Endothelial cell of umbilical vein (primary cell): Measurements from ENCODE around the gene CBX5. TPM values are rescaled to one million over a fixed set of nuclear protein-coding genes. Genes with fewer than 3 reads are reported as not detected.

ENCODE experiments used
- BruUV-seq: library from RNA; stranded (reverse); fragments of 400-500 nt; replicated peaks from 2 replicates; lab custom pipeline; 2021; lab: Mats Ljungman, UMichigan
- CTCF ChIA-PET: fragments of 300-600, 350-600 bp; sonication (Branson Sonifier 250); formaldehyde crosslinking; loops from one replicate; lab custom pipeline; 2021; ENCODE audit warnings: antibody characterized with exemption, inconsistent platforms; lab: Charles Lee
- POLR2A ChIA-PET: fragments of 300-600, 350-600 bp; sonication (Branson Sonifier 250); formaldehyde crosslinking; loops from one replicate; lab custom pipeline; 2021; ENCODE audit warnings: antibody characterized with exemption, inconsistent platforms; lab: Charles Lee
- DNase-seq: peaks from one replicate; pipeline ENCODE4 v3.0.0-alpha.2; 2011; ENCODE audit warnings: low read depth, low spot score
- FAIRE-seq: peaks from 2 replicates; lab custom pipeline; 2011; peaks lifted over from hg19 to GRCh38; lab: Jason Lieb, UNC
- H2AFZ ChIP-seq: 2 replicates; pipeline ENCODE4 v1.6.0; 2012; ENCODE audit warnings: low read depth, low read length, control low read depth, inconsistent platforms
- H3K27ac ChIP-seq: 2 replicates; pipeline ENCODE4 v1.5.1; 2011; ENCODE audit warnings: low read depth, mild to moderate bottlenecking, control low read depth, low read length, moderate library complexity; ENCODE audit not compliant: insufficient read depth
- H3K27me3 ChIP-seq, 2 experiments: 2 replicates each; pipeline versions ENCODE4 v1.6.0 to v1.6.1; 2011; ENCODE audit warnings: low read length in 2 of 2, mixed read lengths in 1 of 2; ENCODE audit not compliant: control insufficient read depth in 2 of 2, insufficient read depth in 2 of 2
- H3K36me3 ChIP-seq, 2 experiments: 2 replicates in 1 of 2; 3 replicates in 1 of 2; pipeline ENCODE4 v1.5.1; 2011; ENCODE audit warnings: low read length in 2 of 2, mild to moderate bottlenecking in 1 of 2, moderate library complexity in 1 of 2; ENCODE audit not compliant: control insufficient read depth in 2 of 2, insufficient read depth in 2 of 2; ENCODE audit errors: extremely low read depth in 1 of 2
- H3K4me1 ChIP-seq: 3 replicates; pipeline ENCODE4 v1.5.1; 2011; ENCODE audit warnings: mild to moderate bottlenecking, low read length; ENCODE audit not compliant: control insufficient read depth, insufficient read depth; ENCODE audit errors: extremely low read depth
- H3K4me2 ChIP-seq: 2 replicates; pipeline ENCODE4 v1.6.1; 2011; ENCODE audit warnings: low read length, control low read depth, mixed read lengths; ENCODE audit not compliant: insufficient read depth
- H3K4me3 ChIP-seq, 3 experiments: fragments of 200-600 bp in 1 of 3; sonication (generic), shearing (Covaris generic) in 1 of 3; replicated peaks in 1 of 3; 2 replicates each; pipeline ENCODE4 v1.5.1; 2011 to 2016; ENCODE audit warnings: control low read depth in 3 of 3, low read length in 3 of 3, mild to moderate bottlenecking in 2 of 3, inconsistent platforms in 1 of 3, low read depth in 1 of 3, moderate library complexity in 1 of 3; ENCODE audit not compliant: insufficient read depth in 1 of 3
- H3K79me2 ChIP-seq: 2 replicates; pipeline ENCODE4 v1.6.0; 2012; ENCODE audit warnings: low read length, inconsistent platforms; ENCODE audit not compliant: control insufficient read depth, insufficient read depth
- H3K9ac ChIP-seq: replicated peaks from 2 replicates; pipeline ENCODE3; 2011; ENCODE audit warnings: low read length, control low read depth; ENCODE audit not compliant: insufficient read depth; ENCODE audit errors: extremely low read depth
- H3K9me1 ChIP-seq: replicated peaks from 3 replicates; pipeline ENCODE4 v1.6.0; 2011; ENCODE audit warnings: mild to moderate bottlenecking, low read length; ENCODE audit not compliant: control insufficient read depth, insufficient read depth; ENCODE audit errors: extremely low read depth
- H3K9me3 ChIP-seq: replicated peaks from 2 replicates; pipeline ENCODE4 v1.5.1; 2012; ENCODE audit warnings: low read length, inconsistent platforms; ENCODE audit not compliant: control insufficient read depth, insufficient read depth
- H4K20me1 ChIP-seq: replicated peaks from 2 replicates; pipeline ENCODE3; 2011; ENCODE audit warnings: mild to moderate bottlenecking, low read length; ENCODE audit not compliant: control insufficient read depth, insufficient read depth; ENCODE audit errors: extremely low read depth
- EZH2 ChIP-seq: IDR thresholded peaks from 2 replicates; pipeline ENCODE4 v1.6.1; 2012; ENCODE audit warnings: borderline replicate concordance, low read depth, mild to moderate bottlenecking, moderate library complexity, low read length, inconsistent platforms; ENCODE audit not compliant: severe bottlenecking
- FOS ChIP-seq: IDR thresholded peaks from 2 replicates; pipeline ENCODE4 v1.6.1; 2011; ENCODE audit warnings: mild to moderate bottlenecking, low read length, moderate library complexity, borderline replicate concordance; ENCODE audit not compliant: insufficient read depth
- GATA2 ChIP-seq: IDR thresholded peaks from 2 replicates; pipeline ENCODE4 v1.7.0; 2011; ENCODE audit warnings: low read depth, mild to moderate bottlenecking, moderate library complexity, mixed read lengths, low read length; ENCODE audit not compliant: insufficient read length, insufficient read depth
- JUN ChIP-seq: IDR thresholded peaks from 2 replicates; pipeline ENCODE4 v1.6.1; 2011; ENCODE audit warnings: borderline replicate concordance, low read depth; ENCODE audit not compliant: insufficient read length, insufficient read depth
- MYC ChIP-seq: IDR thresholded peaks from one replicate; pipeline ENCODE4 v1.6.1; 2011; ENCODE audit warnings: mild to moderate bottlenecking, low read depth, low read length
- POLR2A ChIP-seq: IDR thresholded peaks from 2 replicates; pipeline ENCODE4 v1.6.1; 2012; ENCODE audit warnings: low read depth, mild to moderate bottlenecking, control low read depth, low read length
- POLR2AphosphoS5 ChIP-seq: IDR thresholded peaks from 2 replicates; pipeline ENCODE4 v1.6.1; 2012; ENCODE audit warnings: low read depth, mild to moderate bottlenecking, control low read depth, low read length, moderate library complexity; ENCODE audit not compliant: insufficient read depth
- dilution Hi-C: fragments of 300-500 bp; cut with MboI; formaldehyde crosslinking; loops from one replicate; pipeline ENCODE4 v1.15.0; 2019; ENCODE audit warnings: low sequenced_read_pairs; ENCODE audit not compliant: extremely low pct_ligation_motif_present
- intact Hi-C: fragments of 100-400 bp; cut with micrococcal nuclease; formaldehyde crosslinking; loops from one replicate; pipeline ENCODE4 v1.10.0; 2022
- polyA plus RNA-seq, 4 experiments: library from polyadenylated mRNA; depleted of rRNA in 3 of 4; stranded (reverse) in 3 of 4; unstranded in 1 of 4; fragments of >200 nt; gene quantifications; 2 replicates each; pipeline versions ENCODE4 v1.2.1 to v1.2.3, GENCODE V29; 2011 to 2012; ENCODE audit warnings: missing spikeins in 1 of 4
- total RNA-seq: library from RNA; stranded (reverse); gene quantifications from 2 replicates; pipeline ENCODE4 v1.2.3, GENCODE V29; 2021
- TF ChIP-seq, protein P1 (sequence below), 2 donors: IDR thresholded peaks; 1 replicate in 1 of 2; 2 replicates in 1 of 2; pipeline ENCODE4 v1.5.1; 2011; ENCODE audit warnings: low read length in 2 of 2, mild to moderate bottlenecking in 2 of 2, moderate library complexity in 2 of 2, control low read depth in 1 of 2, inconsistent platforms in 1 of 2, low read depth in 1 of 2; ENCODE audit not compliant: insufficient read depth in 1 of 2; ENCODE audit errors: extremely low read depth in 1 of 2
- TF ChIP-seq, protein P2 (sequence below): IDR thresholded peaks from 2 replicates; pipeline ENCODE4 v1.6.1; 2011; ENCODE audit not compliant: insufficient read depth, insufficient read length

Gene CBX5
- total and polyA plus RNA-seq, 2 donors (not counting 3 experiments of a cell fraction or from before 2014, with no cell fraction given): 22.8 to 111 TPM

DNA sequence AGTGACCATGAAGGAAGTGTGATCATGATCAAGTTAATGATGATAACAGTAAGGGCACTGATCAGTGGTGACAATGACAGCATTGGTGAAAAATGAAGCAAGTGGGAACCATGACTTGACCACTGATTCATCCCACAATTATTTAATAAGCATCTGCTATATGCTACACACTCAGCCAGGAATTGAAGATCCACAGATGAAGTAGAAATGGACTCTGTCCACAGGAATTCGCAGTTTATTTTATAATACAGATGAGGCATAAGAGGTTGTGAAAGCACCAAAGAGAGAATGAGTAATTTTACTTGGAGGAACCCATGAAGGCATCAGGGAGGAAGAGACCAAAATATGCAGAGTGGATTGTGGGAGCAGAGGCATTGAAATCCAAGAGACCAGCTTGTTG lies 57.3 kb downstream of the CBX5 start:
- POLR2A ChIA-PET: no interaction called here
- Histone ChIP-seq H3K4me2 (no peak overlapping the region), H3K27ac (no peak overlapping the region), H3K9me1 (no peaks in the 10 kb centered on the region), H3K79me2 (no peaks in the 10 kb centered on the region), H3K9me3 (no peaks in the 10 kb centered on the region), H2AFZ (no peak overlapping the region), H4K20me1 (no peaks in the 10 kb centered on the region), H3K9ac (no peak overlapping the region), H3K36me3 (no peaks in the 10 kb centered on the region), H3K4me1 (peaks cover 2% of the 10 kb centered on the region), H3K4me3 (no peak overlapping the region), H3K27me3 (peaks cover 2 to 5% of the 10 kb centered on the region in 2 experiments)
- TF ChIP-seq, protein P1, sequence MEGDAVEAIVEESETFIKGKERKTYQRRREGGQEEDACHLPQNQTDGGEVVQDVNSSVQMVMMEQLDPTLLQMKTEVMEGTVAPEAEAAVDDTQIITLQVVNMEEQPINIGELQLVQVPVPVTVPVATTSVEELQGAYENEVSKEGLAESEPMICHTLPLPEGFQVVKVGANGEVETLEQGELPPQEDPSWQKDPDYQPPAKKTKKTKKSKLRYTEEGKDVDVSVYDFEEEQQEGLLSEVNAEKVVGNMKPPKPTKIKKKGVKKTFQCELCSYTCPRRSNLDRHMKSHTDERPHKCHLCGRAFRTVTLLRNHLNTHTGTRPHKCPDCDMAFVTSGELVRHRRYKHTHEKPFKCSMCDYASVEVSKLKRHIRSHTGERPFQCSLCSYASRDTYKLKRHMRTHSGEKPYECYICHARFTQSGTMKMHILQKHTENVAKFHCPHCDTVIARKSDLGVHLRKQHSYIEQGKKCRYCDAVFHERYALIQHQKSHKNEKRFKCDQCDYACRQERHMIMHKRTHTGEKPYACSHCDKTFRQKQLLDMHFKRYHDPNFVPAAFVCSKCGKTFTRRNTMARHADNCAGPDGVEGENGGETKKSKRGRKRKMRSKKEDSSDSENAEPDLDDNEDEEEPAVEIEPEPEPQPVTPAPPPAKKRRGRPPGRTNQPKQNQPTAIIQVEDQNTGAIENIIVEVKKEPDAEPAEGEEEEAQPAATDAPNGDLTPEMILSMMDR (IDR thresholded peaks at IDR 0.05; ENCODE audit: extremely low read depth in 1 of 2, insufficient read depth in 1 of 2, low read depth in 1 of 2, low read length in 2 of 2): no peak
- TF ChIP-seq POLR2A (no peak), POLR2AphosphoS5 (no peak), EZH2 (no peak)
- DNase-seq (no peak), FAIRE-seq (no peak)
- CTCF ChIA-PET: interaction anchor here (0.8 to 2.7 kb wide), 5 partner anchors 15 to 157 kb away, joined by 3 to 10 read pairs (median 4); no protein-coding TSS in a partner anchor
- no TSS peak for BruUV-seq
- dilution Hi-C loops: no loop called here
- intact Hi-C loops: no loop called here

DNA sequence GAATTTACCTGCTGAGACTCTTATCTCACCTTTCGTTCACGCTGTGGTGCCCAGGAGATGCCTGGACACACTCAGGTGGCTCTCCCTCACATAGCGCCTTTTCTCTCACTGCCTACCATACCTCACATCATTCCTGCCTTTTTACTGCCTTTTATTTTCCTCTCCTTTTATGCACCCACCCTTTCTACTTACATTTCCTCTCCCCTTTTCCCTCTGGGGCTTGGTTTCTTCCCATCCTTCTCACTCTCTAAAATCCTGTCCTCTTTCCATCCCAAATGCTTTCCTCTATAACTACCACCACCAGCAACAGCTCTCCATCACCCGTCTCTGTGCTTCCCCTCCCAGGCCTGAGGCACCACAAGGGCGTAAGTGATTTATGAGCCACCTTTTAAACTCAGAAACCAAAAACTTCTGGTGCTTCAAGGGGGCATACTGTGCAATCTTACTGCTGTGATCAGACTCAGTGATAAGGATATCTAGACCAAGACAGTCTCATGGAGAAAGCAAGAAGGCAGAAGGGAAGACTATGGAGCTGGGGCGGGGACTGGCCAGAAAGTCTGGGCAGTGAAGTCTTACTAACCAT lies 58.4 kb downstream of the CBX5 start:
- DNase-seq (no peak), FAIRE-seq (no peak)
- no peaks in the 10 kb centered on the region for H4K20me1 ChIP-seq
- ChIA-PET CTCF (interaction anchor here (1.2 to 2.9 kb wide), 9 partner anchors 14 to 158 kb away, joined by 4 to 12 read pairs (median 8); partner anchors contain the start of gene COPZ1), POLR2A (no interaction called here)
- H3K36me3 ChIP-seq: no peaks in the 10 kb centered on the region
- no peaks in the 10 kb centered on the region for H3K79me2 ChIP-seq
- peaks cover 11% of the 10 kb centered on the region for H3K4me1 ChIP-seq
- TF ChIP-seq, protein P2, sequence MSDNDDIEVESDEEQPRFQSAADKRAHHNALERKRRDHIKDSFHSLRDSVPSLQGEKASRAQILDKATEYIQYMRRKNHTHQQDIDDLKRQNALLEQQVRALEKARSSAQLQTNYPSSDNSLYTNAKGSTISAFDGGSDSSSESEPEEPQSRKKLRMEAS: no peak
- TF ChIP-seq, protein P1 (IDR thresholded peaks at IDR 0.05; ENCODE audit: extremely low read depth in 1 of 2, insufficient read depth in 1 of 2, low read depth in 1 of 2, low read length in 2 of 2): no peak
- TF ChIP-seq GATA2 (no peak), EZH2 (no peak), POLR2AphosphoS5 (no peak), POLR2A (no peak), JUN (no peak), MYC (no peak), FOS (no peak)
- H2AFZ ChIP-seq: no peak overlapping the region
- no peak overlapping the region for H3K9ac ChIP-seq
- BruUV-seq: no TSS peak
- H3K9me3 ChIP-seq: no peaks in the 10 kb centered on the region
- dilution Hi-C loops: no loop called here
- no peak overlapping the region for H3K27ac ChIP-seq
- no peak overlapping the region for H3K4me2 ChIP-seq
- no peaks in the 10 kb centered on the region for H3K9me1 ChIP-seq
- H3K27me3 ChIP-seq: peaks cover 2 to 5% of the 10 kb centered on the region in 2 experiments
- intact Hi-C loops: no loop called here
- H3K4me3 ChIP-seq: no peak overlapping the region
